Caco-2 (cell line): ENCODE data around the gene TXLNG. TPM values are rescaled to one million over a fixed set of nuclear protein-coding genes. Genes with fewer than 3 reads are reported as not detected.

Experiments used
- BruUV-seq: library from RNA; stranded (reverse); fragments of 400-500 nt; replicated peaks from 2 replicates; lab custom pipeline; 2021; lab: Mats Ljungman, UMichigan
- CTCF ChIA-PET: fragments of 300-600 bp; sonication (Branson Sonifier 250); formaldehyde crosslinking; loops from one replicate; lab custom pipeline; 2022; ENCODE audit warnings: antibody characterized with exemption; lab: Charles Lee
- POLR2A ChIA-PET: fragments of 300-600 bp; sonication (Branson Sonifier 250); formaldehyde crosslinking; loops from one replicate; lab custom pipeline; 2022; ENCODE audit warnings: antibody characterized with exemption; lab: Charles Lee
- DNase-seq, 2 experiments: peaks; one replicate each; pipeline versions ENCODE4 v3.0.0 to v3.0.0-alpha.2; 2020 to 2022
- H3K27me3 ChIP-seq: replicated peaks from 2 replicates; pipeline ENCODE4 v1.6.0; 2011; ENCODE audit warnings: low read length; ENCODE audit not compliant: control insufficient read depth, insufficient read depth
- H3K36me3 ChIP-seq: 2 replicates; pipeline ENCODE4 v1.5.1; 2011; ENCODE audit warnings: low read length; ENCODE audit not compliant: control insufficient read depth, insufficient read depth
- H3K4me1 ChIP-seq: fragments of 250-450 bp; sonication (Bioruptor Pico); 2 replicates; pipeline ENCODE4 v1.5.1; 2020; ENCODE audit warnings: mild to moderate bottlenecking
- H3K4me3 ChIP-seq: 2 replicates; pipeline ENCODE4 v1.5.1; 2011; ENCODE audit warnings: low read depth, mild to moderate bottlenecking, control low read depth, low read length
- H3K9me3 ChIP-seq: fragments of 250-450 bp; sonication (Bioruptor Pico); 2 replicates; pipeline ENCODE4 v1.5.1; 2020; ENCODE audit warnings: mild to moderate bottlenecking, moderate library complexity
- H3K27ac Mint-ChIP-seq: one replicate; pipeline ENCODE4 v1.8.0; 2022; ENCODE audit warnings: mixed read lengths; ENCODE audit not compliant: unreplicated experiment
- H3K27me3 Mint-ChIP-seq: one replicate; pipeline ENCODE4 v1.8.0; 2022; ENCODE audit warnings: mixed read lengths; ENCODE audit not compliant: insufficient read depth, unreplicated experiment
- H3K36me3 Mint-ChIP-seq: one replicate; pipeline ENCODE4 v1.8.0; 2022; ENCODE audit warnings: mild to moderate bottlenecking, mixed read lengths; ENCODE audit not compliant: insufficient read depth, unreplicated experiment
- H3K4me1 Mint-ChIP-seq: one replicate; pipeline ENCODE4 v1.8.0; 2022; ENCODE audit warnings: low read depth, mixed read lengths; ENCODE audit not compliant: unreplicated experiment
- H3K4me3 Mint-ChIP-seq: one replicate; pipeline ENCODE4 v1.8.0; 2022; ENCODE audit warnings: mild to moderate bottlenecking, moderate library complexity, mixed read lengths; ENCODE audit not compliant: unreplicated experiment
- H3K9me3 Mint-ChIP-seq: one replicate; pipeline ENCODE4 v1.8.0; 2022; ENCODE audit warnings: mixed read lengths; ENCODE audit not compliant: unreplicated experiment
- intact Hi-C: fragments of 100-400 bp; cut with micrococcal nuclease; formaldehyde crosslinking; loops from one replicate; pipeline ENCODE4 v1.10.0; 2022; ENCODE audit not compliant: unreplicated experiment
- total RNA-seq: library from RNA; stranded (reverse); gene quantifications from 2 replicates; pipeline ENCODE4 v1.2.3, GENCODE V29; 2022
- TF ChIP-seq, protein P1 (sequence below), 2 experiments: fragments of 200-600 bp in 1 of 2; IDR thresholded peaks; 1 replicate in 1 of 2; 2 replicates in 1 of 2; pipeline versions ENCODE4 v1.5.1 to v1.8.0; 2011 to 2022; ENCODE audit warnings: antibody characterized with exemption in 1 of 2, control low read depth in 1 of 2, inconsistent platforms in 1 of 2, low read depth in 1 of 2, low read length in 1 of 2, mild to moderate bottlenecking in 1 of 2, moderate library complexity in 1 of 2; ENCODE audit not compliant: insufficient read depth in 1 of 2, severe bottlenecking in 1 of 2, unreplicated experiment in 1 of 2

Gene TXLNG
- total RNA-seq, 1 experiment from 2014 or later: 18.3 TPM

DNA sequence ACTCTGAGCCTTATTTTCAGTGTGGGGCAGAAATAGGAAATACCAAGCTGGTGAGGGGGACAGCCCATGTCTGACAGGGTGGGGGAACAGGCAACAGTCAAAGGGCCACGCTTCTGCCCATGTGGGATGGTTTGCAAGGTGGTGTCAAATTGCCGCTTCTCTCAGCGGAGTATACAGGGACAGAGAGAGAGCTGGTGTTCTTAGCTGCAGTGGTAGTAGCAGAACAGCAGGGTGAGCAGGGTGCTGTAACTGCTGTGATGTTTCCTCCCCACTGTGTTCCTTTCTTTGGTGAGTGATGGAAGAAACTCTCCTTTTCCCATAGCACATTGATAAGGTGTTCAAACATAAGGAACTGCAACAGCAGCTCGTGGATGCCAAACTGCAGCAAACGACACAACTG, 46.0 kb downstream of the TXLNG start:
- no peaks in the 10 kb centered on the region for H3K27me3 ChIP-seq
- H3K36me3 ChIP-seq: no peaks in the 10 kb centered on the region; the same call in none of the 2 replicates
- ChIA-PET POLR2A (no interaction called here), CTCF (no interaction called here)
- Mint-ChIP-seq H3K36me3 (peaks cover 39% of the 10 kb centered on the region), H3K27me3 (no peaks in the 10 kb centered on the region), H3K27ac (no peak overlapping the region), H3K4me3 (no peak overlapping the region), H3K4me1 (no peaks in the 10 kb centered on the region), H3K9me3 (no peaks in the 10 kb centered on the region)
- TF ChIP-seq, protein P1, sequence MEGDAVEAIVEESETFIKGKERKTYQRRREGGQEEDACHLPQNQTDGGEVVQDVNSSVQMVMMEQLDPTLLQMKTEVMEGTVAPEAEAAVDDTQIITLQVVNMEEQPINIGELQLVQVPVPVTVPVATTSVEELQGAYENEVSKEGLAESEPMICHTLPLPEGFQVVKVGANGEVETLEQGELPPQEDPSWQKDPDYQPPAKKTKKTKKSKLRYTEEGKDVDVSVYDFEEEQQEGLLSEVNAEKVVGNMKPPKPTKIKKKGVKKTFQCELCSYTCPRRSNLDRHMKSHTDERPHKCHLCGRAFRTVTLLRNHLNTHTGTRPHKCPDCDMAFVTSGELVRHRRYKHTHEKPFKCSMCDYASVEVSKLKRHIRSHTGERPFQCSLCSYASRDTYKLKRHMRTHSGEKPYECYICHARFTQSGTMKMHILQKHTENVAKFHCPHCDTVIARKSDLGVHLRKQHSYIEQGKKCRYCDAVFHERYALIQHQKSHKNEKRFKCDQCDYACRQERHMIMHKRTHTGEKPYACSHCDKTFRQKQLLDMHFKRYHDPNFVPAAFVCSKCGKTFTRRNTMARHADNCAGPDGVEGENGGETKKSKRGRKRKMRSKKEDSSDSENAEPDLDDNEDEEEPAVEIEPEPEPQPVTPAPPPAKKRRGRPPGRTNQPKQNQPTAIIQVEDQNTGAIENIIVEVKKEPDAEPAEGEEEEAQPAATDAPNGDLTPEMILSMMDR (IDR thresholded peaks at IDR 0.05; ENCODE audit: insufficient read depth in 1 of 2, low read depth in 1 of 2, low read length in 1 of 2, severe bottlenecking in 1 of 2, unreplicated experiment in 1 of 2): no peak
- intact Hi-C loops: no loop called here
- no peaks in the 10 kb centered on the region for H3K9me3 ChIP-seq
- no peak overlapping the region for H3K4me3 ChIP-seq
- H3K4me1 ChIP-seq: no peaks in the 10 kb centered on the region
- no TSS peak for BruUV-seq
- no peak for DNase-seq

DNA sequence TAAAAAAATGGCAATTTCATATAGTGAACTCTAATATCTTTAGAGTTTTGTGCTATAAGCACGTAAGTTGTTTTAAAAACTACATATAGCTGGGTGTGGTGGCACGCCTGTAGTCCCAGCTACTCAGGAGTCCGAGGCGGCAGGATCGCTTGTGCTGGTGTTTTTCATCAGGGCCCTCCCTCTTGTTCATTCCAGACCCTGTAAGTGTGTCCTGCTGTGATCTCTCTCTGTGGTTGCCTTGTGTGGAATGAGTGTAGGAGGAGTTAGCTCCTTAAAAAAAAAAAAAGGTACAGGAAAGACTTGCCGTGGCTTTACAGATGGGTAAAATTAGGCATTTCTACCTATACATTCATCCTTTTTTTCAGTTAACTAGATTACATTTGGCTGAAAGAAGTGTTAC, 48.5 kb downstream of the TXLNG start:
- Mint-ChIP-seq H3K36me3 (peaks cover 60% of the 10 kb centered on the region), H3K9me3 (no peaks in the 10 kb centered on the region), H3K4me1 (no peaks in the 10 kb centered on the region), H3K27ac (no peak overlapping the region), H3K4me3 (no peak overlapping the region), H3K27me3 (no peaks in the 10 kb centered on the region)
- ChIA-PET POLR2A (no interaction called here), CTCF (interaction anchor here (0.6 to 0.7 kb wide), 2 partner anchors 94 to 212 kb away, joined by 3 read pairs; no protein-coding TSS in a partner anchor)
- no peaks in the 10 kb centered on the region; the same call in none of the 2 replicates for H3K36me3 ChIP-seq
- no TSS peak for BruUV-seq
- H3K27me3 ChIP-seq: no peaks in the 10 kb centered on the region
- TF ChIP-seq, protein P1 (IDR thresholded peaks at IDR 0.05; ENCODE audit: insufficient read depth in 1 of 2, low read depth in 1 of 2, low read length in 1 of 2, severe bottlenecking in 1 of 2, unreplicated experiment in 1 of 2): no peak
- H3K4me1 ChIP-seq: no peaks in the 10 kb centered on the region
- H3K9me3 ChIP-seq: no peaks in the 10 kb centered on the region
- H3K4me3 ChIP-seq: no peak overlapping the region
- no peak for DNase-seq
- intact Hi-C loops: loop anchor here (5.0 kb wide), 1 partner anchor 212 kb away; no protein-coding TSS in a partner anchor

DNA sequence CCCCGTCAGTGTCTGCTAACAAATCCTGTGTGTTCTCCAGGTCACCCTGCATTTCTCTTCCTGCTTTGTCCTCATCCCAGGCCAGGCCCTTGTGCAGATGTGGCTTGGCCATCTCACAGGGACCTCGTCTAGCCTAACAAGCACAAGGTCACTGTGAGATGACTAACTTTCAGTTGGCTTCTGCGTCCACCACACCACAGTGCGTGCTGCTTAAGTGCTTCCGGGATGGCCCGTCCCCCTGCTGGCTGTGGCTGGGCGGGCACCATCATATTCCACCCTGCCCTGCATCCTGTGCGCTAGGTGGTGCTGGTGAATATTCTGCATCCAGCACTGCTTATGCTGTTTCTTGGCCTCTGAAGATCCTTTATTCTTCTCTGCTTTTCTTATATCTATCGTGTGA, 50.1 kb downstream of the TXLNG start:
- Histone ChIP-seq H3K27me3 (no peaks in the 10 kb centered on the region), H3K9me3 (no peaks in the 10 kb centered on the region), H3K4me1 (no peaks in the 10 kb centered on the region), H3K36me3 (no peaks in the 10 kb centered on the region; the same call in none of the 2 replicates), H3K4me3 (no peak overlapping the region)
- no peaks in the 10 kb centered on the region for H3K9me3 Mint-ChIP-seq
- H3K27ac Mint-ChIP-seq: peak overlapping the region; percentile 42
- no TSS peak for BruUV-seq
- peaks cover 76% of the 10 kb centered on the region for H3K36me3 Mint-ChIP-seq
- TF ChIP-seq, protein P1 (IDR thresholded peaks at IDR 0.05; ENCODE audit: insufficient read depth in 1 of 2, low read depth in 1 of 2, low read length in 1 of 2, severe bottlenecking in 1 of 2, unreplicated experiment in 1 of 2): peak; percentile 31 to 57
- DNase-seq: peak in 1 of 2 experiments; percentile 34
- POLR2A ChIA-PET: no interaction called here
- intact Hi-C loops: loop anchor here (5.0 kb wide), 1 partner anchor 211 kb away; no protein-coding TSS in a partner anchor
- CTCF ChIA-PET: no interaction called here
- no peak overlapping the region for H3K4me3 Mint-ChIP-seq
- H3K4me1 Mint-ChIP-seq: no peaks in the 10 kb centered on the region
- H3K27me3 Mint-ChIP-seq: no peaks in the 10 kb centered on the region
